SU-DHL-6 (cell line): Measurements from ENCODE around the gene TNFSF11.

ENCODE experiments used
- H2AFZ ChIP-seq: fragments of 200-600 bp; sonication (generic); 2 replicates; pipeline ENCODE4 v1.6.1; 2014; ENCODE audit warnings: low read depth, mild to moderate bottlenecking, moderate library complexity, mixed read lengths, antibody characterized with exemption, low read length; ENCODE audit not compliant: severe bottlenecking
- H3F3A ChIP-seq: fragments of 200-600 bp; shearing (Covaris generic); 2 replicates; pipeline ENCODE4 v1.6.0; 2016; ENCODE audit warnings: antibody characterized with exemption, mild to moderate bottlenecking; ENCODE audit not compliant: insufficient read depth
- H3K27ac ChIP-seq: fragments of 200-600 bp; sonication (generic); 2 replicates; pipeline ENCODE4 v1.5.1; 2016; ENCODE audit warnings: low read depth, mild to moderate bottlenecking, low read length, moderate library complexity, mixed read lengths
- H3K27me3 ChIP-seq: fragments of 200-600 bp; sonication (generic), shearing (Covaris generic); 2 replicates; pipeline ENCODE4 v1.6.0; 2014; ENCODE audit warnings: mild to moderate bottlenecking, low read length
- H3K36me3 ChIP-seq: fragments of 200-600 bp; sonication (generic); 2 replicates; pipeline ENCODE4 v1.6.1; 2014; ENCODE audit warnings: mild to moderate bottlenecking, low read length, mixed read lengths
- H3K4me2 ChIP-seq: fragments of 300-600, 200-600 bp; shearing (Covaris generic), sonication (generic); 2 replicates; pipeline ENCODE4 v1.6.0; 2014; ENCODE audit warnings: low read length, low read depth, mild to moderate bottlenecking; ENCODE audit not compliant: poor library complexity, severe bottlenecking
- H3K4me3 ChIP-seq: fragments of 200-600 bp; sonication (generic); 2 replicates; pipeline ENCODE4 v1.5.1; 2014; ENCODE audit warnings: antibody characterized with exemption, low read length, mild to moderate bottlenecking, mixed read lengths; ENCODE audit not compliant: insufficient read depth, poor library complexity, severe bottlenecking
- H3K79me2 ChIP-seq: fragments of 200-600 bp; sonication (generic); 2 replicates; pipeline ENCODE4 v1.6.1; 2014; ENCODE audit warnings: mild to moderate bottlenecking, low read length, moderate library complexity; ENCODE audit not compliant: insufficient read depth
- H3K9ac ChIP-seq: fragments of 200-600 bp; sonication (generic); 2 replicates; pipeline ENCODE4 v1.7.0; 2014; ENCODE audit warnings: mild to moderate bottlenecking, low read length
- H3K9me2 ChIP-seq: fragments of 200-600 bp; sonication (generic); replicated peaks from 2 replicates; pipeline ENCODE4 v1.6.1; 2014; ENCODE audit warnings: low read length; ENCODE audit not compliant: insufficient read depth
- H3K9me3 ChIP-seq: fragments of 200-600 bp; sonication (generic); 2 replicates; pipeline ENCODE4 v1.6.1; 2014; ENCODE audit warnings: low read length, mixed read lengths; ENCODE audit not compliant: insufficient read depth
- H4K20me1 ChIP-seq: fragments of 200-600 bp; sonication (generic); 2 replicates; pipeline ENCODE4 v1.6.1; 2014; ENCODE audit warnings: low read depth, mild to moderate bottlenecking, antibody characterized with exemption, low read length, moderate library complexity, mixed read lengths
- EZH2phosphoT487 ChIP-seq: fragments of 200-600 bp; sonication (generic), shearing (Covaris generic); conservative IDR thresholded peaks from 2 replicates; pipeline ENCODE4 v1.6.1; 2018; ENCODE audit warnings: mild to moderate bottlenecking, antibody characterized with exemption, low read length, moderate library complexity, mixed read lengths
- TF ChIP-seq, protein P1 (sequence below): fragments of 200-600 bp; sonication (generic); IDR thresholded peaks from one replicate; pipeline ENCODE4 v1.5.1; 2017; ENCODE audit warnings: antibody characterized with exemption, mild to moderate bottlenecking, low read length, moderate library complexity; ENCODE audit not compliant: insufficient read depth, poor library complexity, severe bottlenecking

The TNFSF11 gene

DNA sequence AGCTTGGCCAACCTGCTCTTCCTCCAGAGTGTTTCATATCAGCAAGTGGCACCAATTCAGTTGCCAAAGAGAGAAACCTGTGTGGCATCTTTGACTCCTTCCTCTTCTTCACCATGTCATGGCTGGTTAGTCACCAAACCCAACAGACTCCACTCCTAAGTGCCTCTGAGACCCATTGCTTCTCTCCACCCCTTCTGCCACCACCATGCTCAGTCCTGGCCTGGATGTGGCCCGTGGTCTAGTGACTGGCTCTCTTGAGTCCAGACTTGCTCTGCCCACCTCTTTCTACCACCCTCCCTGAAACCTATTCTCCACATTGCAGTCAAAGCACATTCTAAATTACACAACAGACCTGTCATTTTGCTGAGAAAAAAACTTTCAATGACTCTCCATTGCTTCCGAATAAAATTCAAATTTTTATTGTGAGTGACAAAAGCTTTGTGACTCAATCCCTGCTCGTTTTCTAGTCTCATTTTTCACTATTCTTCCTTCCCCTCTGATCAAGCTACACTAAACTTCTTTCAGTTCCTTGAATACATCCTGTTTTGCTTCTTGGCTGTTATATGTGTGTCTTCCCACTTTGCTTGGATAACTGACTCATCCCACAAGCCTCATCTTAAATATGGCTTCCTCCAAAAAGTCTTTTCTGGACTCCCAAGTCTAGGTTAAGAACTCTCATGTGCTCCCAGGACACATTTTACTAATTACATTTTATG is 12.0 kb upstream of the TNFSF11 start:
- Histone ChIP-seq H3F3A (no peaks in the 10 kb centered on the region), H3K79me2 (no peaks in the 10 kb centered on the region), H3K9me3 (no peaks in the 10 kb centered on the region), H3K9ac (no peak overlapping the region), H3K27ac (no peak overlapping the region), H3K27me3 (no peaks in the 10 kb centered on the region), H3K4me2 (no peak overlapping the region), H2AFZ (no peak overlapping the region), H3K36me3 (no peaks in the 10 kb centered on the region), H3K9me2 (no peaks in the 10 kb centered on the region), H4K20me1 (no peaks in the 10 kb centered on the region), H3K4me3 (no peak overlapping the region)
- TF ChIP-seq, protein P1, sequence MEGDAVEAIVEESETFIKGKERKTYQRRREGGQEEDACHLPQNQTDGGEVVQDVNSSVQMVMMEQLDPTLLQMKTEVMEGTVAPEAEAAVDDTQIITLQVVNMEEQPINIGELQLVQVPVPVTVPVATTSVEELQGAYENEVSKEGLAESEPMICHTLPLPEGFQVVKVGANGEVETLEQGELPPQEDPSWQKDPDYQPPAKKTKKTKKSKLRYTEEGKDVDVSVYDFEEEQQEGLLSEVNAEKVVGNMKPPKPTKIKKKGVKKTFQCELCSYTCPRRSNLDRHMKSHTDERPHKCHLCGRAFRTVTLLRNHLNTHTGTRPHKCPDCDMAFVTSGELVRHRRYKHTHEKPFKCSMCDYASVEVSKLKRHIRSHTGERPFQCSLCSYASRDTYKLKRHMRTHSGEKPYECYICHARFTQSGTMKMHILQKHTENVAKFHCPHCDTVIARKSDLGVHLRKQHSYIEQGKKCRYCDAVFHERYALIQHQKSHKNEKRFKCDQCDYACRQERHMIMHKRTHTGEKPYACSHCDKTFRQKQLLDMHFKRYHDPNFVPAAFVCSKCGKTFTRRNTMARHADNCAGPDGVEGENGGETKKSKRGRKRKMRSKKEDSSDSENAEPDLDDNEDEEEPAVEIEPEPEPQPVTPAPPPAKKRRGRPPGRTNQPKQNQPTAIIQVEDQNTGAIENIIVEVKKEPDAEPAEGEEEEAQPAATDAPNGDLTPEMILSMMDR, result no peak
- no peak for TF ChIP-seq EZH2phosphoT487

DNA sequence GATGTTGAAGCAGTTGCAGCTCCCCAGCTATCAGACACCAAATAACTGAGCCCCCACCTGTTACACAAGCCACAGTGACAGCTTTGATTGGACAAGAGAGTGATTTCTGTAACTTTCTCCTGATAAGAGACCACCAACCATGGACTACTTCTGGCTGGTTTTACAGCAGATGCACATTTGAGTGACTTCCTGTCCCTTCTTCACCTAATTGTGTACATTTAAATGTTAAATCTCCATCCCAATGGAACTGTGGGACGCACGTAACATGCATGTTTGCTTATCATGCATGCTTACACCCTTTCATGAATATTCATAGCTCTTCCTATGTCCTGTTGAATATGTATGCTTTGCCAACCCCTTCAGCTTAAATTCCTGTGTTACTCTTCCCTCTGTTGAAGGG is 6.0 kb upstream of the TNFSF11 start:
- Histone ChIP-seq H4K20me1 (no peaks in the 10 kb centered on the region), H3K36me3 (no peaks in the 10 kb centered on the region), H3K4me3 (no peak overlapping the region), H3K9ac (no peak overlapping the region), H3F3A (no peaks in the 10 kb centered on the region), H3K4me2 (no peak overlapping the region), H3K9me2 (no peaks in the 10 kb centered on the region), H3K27ac (no peak overlapping the region), H3K9me3 (no peaks in the 10 kb centered on the region), H2AFZ (no peak overlapping the region), H3K27me3 (no peaks in the 10 kb centered on the region), H3K79me2 (no peaks in the 10 kb centered on the region)
- TF ChIP-seq, protein P1, result no peak
- no peak for TF ChIP-seq EZH2phosphoT487

DNA sequence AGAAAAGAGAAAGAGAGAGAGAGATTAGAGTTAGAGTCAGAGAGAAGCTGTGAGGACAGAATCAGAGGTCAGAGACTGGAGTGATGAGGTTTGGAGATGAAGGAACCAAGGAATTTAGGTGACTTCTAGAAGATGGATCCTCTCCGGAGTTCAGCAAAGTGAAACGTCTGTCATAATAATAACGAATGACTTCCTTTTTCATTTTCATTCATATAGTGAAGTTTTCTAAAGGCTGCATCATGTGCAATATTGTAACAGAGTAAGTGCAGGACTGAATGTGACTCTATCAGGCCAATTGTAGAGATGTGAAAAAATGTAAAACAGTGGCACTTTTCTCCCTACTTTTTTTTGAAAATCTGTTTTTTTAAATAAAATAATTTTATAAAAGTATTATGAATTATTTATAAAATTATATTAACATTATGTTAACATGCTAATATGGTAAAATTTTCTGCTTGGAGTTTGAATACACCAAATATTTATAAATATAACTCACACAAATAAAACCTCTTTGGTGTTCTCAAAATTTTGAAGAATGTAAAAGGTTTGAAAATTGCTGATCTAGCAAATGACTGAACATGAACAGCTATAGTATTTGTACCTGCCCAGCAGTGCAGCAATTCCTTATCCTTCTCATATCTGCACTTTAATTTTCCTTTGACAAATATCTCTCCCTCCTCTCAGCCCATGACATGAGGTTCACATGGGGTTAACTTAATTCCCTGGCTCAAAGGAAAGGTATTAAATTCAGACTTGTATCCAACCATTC is 4.2 kb upstream of the TNFSF11 start:
- Histone ChIP-seq H3K9me2 (no peaks in the 10 kb centered on the region), H4K20me1 (no peaks in the 10 kb centered on the region), H3K27ac (no peak overlapping the region), H3K9ac (no peak overlapping the region), H3K4me2 (no peak overlapping the region), H3K4me3 (no peak overlapping the region), H3K36me3 (no peaks in the 10 kb centered on the region), H2AFZ (no peak overlapping the region), H3K9me3 (no peaks in the 10 kb centered on the region), H3K79me2 (no peaks in the 10 kb centered on the region), H3F3A (no peaks in the 10 kb centered on the region), H3K27me3 (no peaks in the 10 kb centered on the region)
- TF ChIP-seq, protein P1, result no peak
- TF ChIP-seq EZH2phosphoT487, result no peak
